Activated CD8-positive, alpha-beta T cell treated with anti-CD3 and anti-CD28 coated beads for 36 hours (primary cell): ENCODE results near the gene IGSF10. TPM values are rescaled to one million over a fixed set of nuclear protein-coding genes. Genes with fewer than 3 reads are reported as not detected.

Source experiments
- ATAC-seq: fragments of 200-7000 bp; cut with Tn5 transposase; one replicate; pipeline ENCODE4 v1.10.0; 2021; ENCODE audit warnings: mild to moderate bottlenecking, moderate library complexity
- CTCF ChIA-PET: fragments of 350-600 bp; sonication (Branson Sonifier 250); formaldehyde crosslinking; loops from one replicate; lab custom pipeline; 2021; ENCODE audit warnings: antibody characterized with exemption; lab: Charles Lee
- POLR2A ChIA-PET: fragments of 350-600 bp; sonication (Branson Sonifier 250); formaldehyde crosslinking; loops from one replicate; lab custom pipeline; 2021; ENCODE audit warnings: antibody characterized with exemption; lab: Charles Lee
- DNase-seq: peaks from one replicate; pipeline ENCODE4 v3.0.0-alpha.2; 2020
- H3K27ac Mint-ChIP-seq: one replicate; pipeline ENCODE4 v1.8.0; 2021; ENCODE audit warnings: mild to moderate bottlenecking, mixed read lengths
- H3K27me3 Mint-ChIP-seq: one replicate; pipeline ENCODE4 v1.8.0; 2021; ENCODE audit warnings: mixed read lengths
- H3K36me3 Mint-ChIP-seq: one replicate; pipeline ENCODE4 v1.8.0; 2021; ENCODE audit warnings: low read depth, mixed read lengths
- H3K4me1 Mint-ChIP-seq: one replicate; pipeline ENCODE4 v1.8.0; 2021; ENCODE audit warnings: low read depth, mixed read lengths
- H3K4me3 Mint-ChIP-seq: one replicate; pipeline ENCODE4 v1.8.0; 2021; ENCODE audit warnings: mild to moderate bottlenecking, moderate library complexity, mixed read lengths
- H3K9me3 Mint-ChIP-seq: one replicate; pipeline ENCODE4 v1.8.0; 2021; ENCODE audit warnings: mixed read lengths
- CTCF ChIP-seq: fragments of 200-600 bp; IDR thresholded peaks from one replicate; pipeline ENCODE4 v1.8.0; 2022; ENCODE audit warnings: antibody characterized with exemption, mild to moderate bottlenecking
- intact Hi-C: fragments of 100-400 bp; cut with micrococcal nuclease; formaldehyde crosslinking; loops from one replicate; pipeline ENCODE4 v1.10.0; 2022
- total RNA-seq, 2 experiments: library from RNA; stranded (reverse); gene quantifications; one replicate each; pipeline ENCODE4 v1.2.3, GENCODE V29; 2021

The IGSF10 gene
- total RNA-seq, 2 experiments from 2014 or later = not detected

- TF ChIP-seq CTCF = no peak
- DNase-seq (no peak), ATAC-seq (no peak)
- ChIA-PET POLR2A (no interaction called here), CTCF (interaction anchor here (0.9 kb wide), 1 partner anchor 9 kb away, joined by 4 read pairs; no protein-coding TSS in a partner anchor)
- intact Hi-C loops = no loop called here
- Mint-ChIP-seq H3K27ac (no peak overlapping the region), H3K36me3 (no peaks in the 10 kb centered on the region), H3K4me1 (no peaks in the 10 kb centered on the region), H3K27me3 (peaks cover 4% of the 10 kb centered on the region), H3K9me3 (peaks cover 13% of the 10 kb centered on the region), H3K4me3 (no peak overlapping the region)
Observed at GRCh38 chr3:151477591-151478334, 16.9 kb upstream of the IGSF10 start.

GRCh38 chr3:151476344-151477018 lies 15.6 kb upstream of the IGSF10 start:
- ChIA-PET POLR2A (no interaction called here), CTCF (interaction anchor here (0.9 kb wide), 1 partner anchor 8 kb away, joined by 4 read pairs; no protein-coding TSS in a partner anchor)
- no peak for TF ChIP-seq CTCF
- H3K36me3 Mint-ChIP-seq = no peaks in the 10 kb centered on the region
- no peaks in the 10 kb centered on the region for H3K4me1 Mint-ChIP-seq
- intact Hi-C loops = no loop called here
- H3K27me3 Mint-ChIP-seq = peaks cover 4% of the 10 kb centered on the region
- H3K9me3 Mint-ChIP-seq = peaks cover under 1% of the 10 kb centered on the region
- DNase-seq (no peak), ATAC-seq (no peak)
- no peak overlapping the region for H3K4me3 Mint-ChIP-seq
- no peak overlapping the region for H3K27ac Mint-ChIP-seq

DNA sequence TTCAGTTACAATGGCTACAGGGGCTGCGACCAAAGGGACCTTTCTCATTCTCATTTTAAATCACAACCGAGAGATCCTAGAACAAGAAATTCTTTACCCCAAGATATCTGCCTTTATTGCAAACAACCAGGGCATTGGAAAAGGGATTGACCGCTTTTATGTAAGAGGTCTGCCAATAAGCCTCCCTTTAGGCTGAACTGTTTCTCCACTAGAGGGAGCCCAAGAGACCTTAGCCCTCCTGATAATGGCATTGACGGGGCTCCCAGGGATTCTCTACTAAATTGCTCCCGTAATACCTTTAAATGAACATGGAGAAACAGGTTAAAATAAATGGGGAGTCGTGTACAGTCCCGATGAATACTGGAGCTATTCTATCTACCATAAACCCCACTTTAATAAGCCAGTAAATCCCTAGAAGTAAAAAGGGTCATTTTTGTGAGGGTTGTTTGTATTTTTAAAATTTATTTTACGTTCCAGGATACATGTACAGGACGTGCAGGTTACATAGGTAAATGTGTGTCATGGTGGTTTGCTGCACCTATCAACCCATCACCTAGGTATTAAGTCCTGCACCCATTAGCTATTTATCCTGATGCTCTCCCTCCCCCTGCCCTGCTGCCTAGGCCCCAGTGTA lies 7.5 kb upstream of the IGSF10 start:
- no peaks in the 10 kb centered on the region for H3K4me1 Mint-ChIP-seq
- CTCF ChIA-PET = interaction anchor here (0.6 to 5.0 kb wide), 29 partner anchors 9 to 1054 kb away, joined by 3 to 29 read pairs (median 3); no protein-coding TSS in a partner anchor

DNA sequence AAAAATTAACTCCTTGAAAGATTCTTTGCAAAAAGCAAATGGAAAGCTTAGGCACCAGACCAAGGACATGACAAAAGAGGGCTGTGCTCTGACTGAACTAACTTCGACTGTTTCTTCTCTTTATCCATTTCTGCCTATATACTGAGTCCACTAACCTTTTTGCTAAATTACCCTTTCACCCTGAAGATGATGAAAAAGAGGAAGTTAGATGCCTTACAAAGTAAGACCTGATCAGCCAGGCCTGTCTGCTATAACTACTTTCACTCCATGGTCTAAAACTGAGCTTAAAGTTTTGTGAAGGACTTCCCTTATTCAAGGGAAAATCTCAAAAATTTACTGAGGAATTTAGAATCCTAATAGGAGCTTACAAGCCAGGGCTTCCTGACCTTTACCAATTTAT lies 6.2 kb upstream of the IGSF10 start:
- CTCF ChIA-PET = interaction anchor here (0.7 to 5.0 kb wide), 17 partner anchors 8 to 452 kb away, joined by 3 to 29 read pairs (median 5); no protein-coding TSS in a partner anchor
- POLR2A ChIA-PET = no interaction called here

More for the DNA sequence above, 7.5 kb upstream of the IGSF10 start:
- no peak overlapping the region for H3K27ac Mint-ChIP-seq
- ATAC-seq (peak; percentile 69), DNase-seq (peak; percentile 39)
- POLR2A ChIA-PET = no interaction called here
- H3K4me3 Mint-ChIP-seq = no peak overlapping the region
- H3K9me3 Mint-ChIP-seq = no peaks in the 10 kb centered on the region
- intact Hi-C loops = loop anchor here (5.0 to 10.0 kb wide), 2 partner anchors 366 to 449 kb away; no protein-coding TSS in a partner anchor
- TF ChIP-seq CTCF = peak; percentile 75
- H3K27me3 Mint-ChIP-seq = no peaks in the 10 kb centered on the region
- H3K36me3 Mint-ChIP-seq = no peaks in the 10 kb centered on the region

More for the DNA sequence above, 6.2 kb upstream of the IGSF10 start:
- H3K27me3 Mint-ChIP-seq = no peaks in the 10 kb centered on the region
- intact Hi-C loops = loop anchor here (5.0 to 10.0 kb wide), 2 partner anchors 368 to 450 kb away; no protein-coding TSS in a partner anchor
- no peak overlapping the region for H3K27ac Mint-ChIP-seq
- H3K4me3 Mint-ChIP-seq = no peak overlapping the region
- DNase-seq = no peak
- no peaks in the 10 kb centered on the region for H3K4me1 Mint-ChIP-seq
- no peak for ATAC-seq
- no peaks in the 10 kb centered on the region for H3K36me3 Mint-ChIP-seq
- no peaks in the 10 kb centered on the region for H3K9me3 Mint-ChIP-seq
- no peak for TF ChIP-seq CTCF
